GM21737 (cell line): Measurements from ENCODE around the gene MANSC4.
"Not testable (repeated sequence)": the region's sequence is repeated elsewhere in the genome, so short reads cannot be mapped to it uniquely, and the experiment has no call there.

Experiments used
- ATAC-seq: cut with Tn5 transposase; IDR thresholded peaks from one replicate; pipeline ENCODE4 v1.9.1; 2021; ENCODE audit warnings: mild to moderate bottlenecking, moderate library complexity; ENCODE audit not compliant: unreplicated experiment

The MANSC4 gene

DNA sequence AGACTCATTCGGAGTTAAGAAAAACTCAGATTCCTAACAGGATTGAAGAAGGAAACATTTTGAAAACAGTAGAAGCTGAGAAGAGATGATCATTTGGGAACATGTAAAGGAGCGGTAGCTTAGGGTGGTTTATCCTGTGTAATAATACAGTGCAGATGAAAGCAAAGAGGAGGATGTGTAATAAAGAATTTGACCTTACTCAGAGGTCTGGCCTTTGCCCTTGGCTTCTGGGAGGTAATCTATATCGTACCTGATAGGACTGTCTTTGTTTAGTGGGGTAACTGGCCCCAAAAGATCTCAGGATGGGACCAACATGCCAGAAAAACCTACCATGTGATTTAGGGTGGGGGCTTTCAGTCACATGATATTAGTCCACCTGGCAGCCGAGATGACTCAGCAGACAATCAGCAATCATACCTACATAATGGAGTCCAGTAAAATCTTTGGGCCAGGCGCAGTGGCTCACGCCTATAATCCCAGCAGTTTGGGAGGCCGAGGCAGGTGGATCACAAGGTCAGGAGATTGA is 23.3 kb downstream of the MANSC4 start:
- no peak for ATAC-seq

DNA sequence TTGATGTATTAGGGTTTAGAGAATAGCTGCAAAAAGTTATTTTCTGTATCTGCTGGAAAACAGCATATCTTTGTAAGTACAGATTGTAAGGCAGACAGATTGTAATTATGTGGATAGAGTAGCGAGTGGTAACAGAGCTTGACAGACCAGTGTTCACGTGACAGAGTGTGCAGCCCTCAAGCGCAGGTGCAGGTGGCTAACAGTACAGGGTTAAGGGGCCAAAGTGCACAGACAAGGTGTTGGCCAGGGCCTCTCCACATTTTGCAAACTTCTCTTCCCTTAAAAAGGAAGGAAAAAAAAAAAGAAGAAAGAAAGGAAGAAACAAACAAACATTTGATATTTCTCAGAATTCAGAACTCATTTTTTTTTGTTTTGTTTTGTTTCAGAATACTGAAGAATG is 25.2 kb downstream of the MANSC4 start:
- ATAC-seq, result no peak

DNA sequence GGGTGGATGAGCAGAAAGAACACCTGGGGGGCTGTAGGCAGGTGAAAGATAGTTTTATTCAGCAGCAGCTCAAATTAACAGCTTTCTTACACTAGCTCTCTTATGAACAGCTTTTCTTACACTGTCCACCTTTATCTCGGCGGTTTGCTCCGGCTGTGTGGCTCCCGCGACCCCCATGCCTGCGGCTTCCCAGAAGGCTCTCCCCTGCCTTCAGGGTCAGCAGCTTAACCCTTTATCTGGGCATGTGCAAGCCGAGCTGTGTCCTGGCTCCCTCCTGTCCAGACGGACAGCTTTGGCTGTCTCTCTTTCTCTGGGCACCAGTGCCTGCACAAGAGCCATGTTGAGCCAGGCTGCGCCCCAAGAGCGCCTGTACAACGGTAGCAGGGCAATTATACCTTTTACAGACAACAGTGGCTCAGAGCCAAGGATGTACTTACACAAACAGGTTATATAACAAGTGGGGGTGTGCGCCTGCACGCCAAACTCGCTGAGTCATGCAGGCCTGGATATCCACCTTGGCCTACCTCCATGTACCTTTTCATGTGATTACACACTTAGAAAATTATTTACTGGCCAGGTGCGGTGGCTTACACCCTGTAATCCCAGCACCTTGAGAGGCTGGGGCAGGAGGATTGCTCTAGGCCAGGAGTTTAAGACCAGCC is 28.5 kb downstream of the MANSC4 start:
- no peak for ATAC-seq

DNA sequence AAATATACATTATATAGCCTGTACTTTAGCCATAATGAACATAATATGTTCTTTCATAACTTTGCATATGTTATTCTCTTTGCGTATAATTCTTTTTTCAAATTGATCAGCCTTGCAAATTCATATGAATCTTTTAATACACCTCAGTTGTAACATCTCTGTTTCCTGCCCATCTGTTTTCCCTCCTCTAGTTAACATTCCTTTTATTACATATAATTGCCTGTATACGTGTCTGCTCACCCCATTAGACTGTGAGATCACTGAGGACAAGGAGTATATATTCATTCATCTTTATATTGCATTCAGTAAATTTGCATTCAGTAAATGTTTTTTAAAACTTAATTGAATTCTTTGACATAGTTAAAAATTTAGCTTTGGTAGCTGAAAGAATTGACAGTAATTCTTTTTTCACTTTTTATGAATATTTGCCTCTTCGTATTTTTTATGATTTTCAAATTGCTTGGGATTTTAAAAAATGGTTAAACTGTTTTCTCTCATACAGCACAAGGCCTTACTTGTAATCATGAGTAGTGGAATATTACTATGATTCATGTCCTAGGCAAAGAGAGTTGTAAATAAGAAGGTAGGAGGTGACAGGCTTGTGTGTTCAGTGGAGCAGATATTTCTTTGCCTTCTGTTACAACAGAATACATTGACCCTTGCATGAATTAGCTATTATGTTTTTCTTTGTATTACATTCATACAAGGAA is 32.8 kb downstream of the MANSC4 start:
- no peak for ATAC-seq

DNA sequence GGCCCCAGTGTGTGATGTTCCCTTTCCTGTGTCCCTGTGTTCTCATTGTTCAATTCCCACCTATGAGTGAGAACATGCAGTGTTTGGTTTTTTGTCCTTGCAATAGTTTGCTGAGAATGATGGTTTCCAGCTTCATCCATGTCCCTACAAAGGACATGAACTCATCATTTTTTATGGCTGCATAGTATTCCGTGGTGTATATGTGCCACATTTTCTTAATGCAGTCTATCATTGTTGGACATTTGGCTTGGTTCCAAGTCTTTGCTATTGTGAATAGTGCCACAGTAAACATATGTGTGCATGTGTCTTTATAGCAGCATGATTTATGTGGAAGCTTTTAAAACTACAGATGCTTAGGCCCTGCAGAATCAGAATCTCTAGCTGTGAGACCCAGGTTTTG is 34.3 kb downstream of the MANSC4 start:
- ATAC-seq, result not testable (repeated sequence)

DNA sequence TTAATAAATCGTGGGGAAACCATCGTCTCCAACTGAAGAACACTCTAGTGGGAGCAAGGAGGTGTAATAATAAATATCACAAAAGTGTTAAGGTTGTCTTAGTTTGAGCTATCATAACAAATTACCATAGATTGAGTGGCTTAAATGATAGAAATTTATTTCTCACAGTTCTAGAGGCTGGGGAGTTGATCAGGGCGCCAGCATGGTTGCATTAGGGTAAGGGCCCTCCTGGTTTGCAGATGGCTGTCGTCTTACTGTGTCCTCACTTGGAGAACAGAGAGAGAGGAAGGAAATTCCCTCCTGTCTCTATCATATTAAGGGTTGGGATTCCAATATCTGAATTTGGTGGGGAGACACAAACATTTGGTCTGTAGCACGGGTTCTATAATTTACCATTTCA is 36.4 kb downstream of the MANSC4 start:
- no peak for ATAC-seq

DNA sequence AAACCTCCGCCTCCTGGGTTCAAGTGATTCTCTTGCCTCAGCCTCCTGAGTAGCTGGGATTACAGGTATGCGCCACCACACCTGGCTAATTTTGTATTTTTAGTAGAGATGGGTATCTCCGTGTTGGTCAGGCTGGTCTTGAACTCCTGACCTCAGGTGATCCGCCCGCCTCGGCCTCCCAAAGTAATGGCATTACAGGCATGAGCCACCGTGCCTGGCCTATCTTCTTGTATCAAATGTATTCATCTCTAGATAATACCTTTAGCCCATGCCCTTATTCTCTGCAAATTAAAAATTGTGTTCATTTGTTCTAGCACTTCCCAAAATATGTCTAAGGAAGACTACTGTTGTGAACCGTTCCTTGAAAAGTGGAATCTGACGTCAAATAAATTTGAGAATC is 45.7 kb downstream of the MANSC4 start:
- ATAC-seq, result not testable (repeated sequence)

DNA sequence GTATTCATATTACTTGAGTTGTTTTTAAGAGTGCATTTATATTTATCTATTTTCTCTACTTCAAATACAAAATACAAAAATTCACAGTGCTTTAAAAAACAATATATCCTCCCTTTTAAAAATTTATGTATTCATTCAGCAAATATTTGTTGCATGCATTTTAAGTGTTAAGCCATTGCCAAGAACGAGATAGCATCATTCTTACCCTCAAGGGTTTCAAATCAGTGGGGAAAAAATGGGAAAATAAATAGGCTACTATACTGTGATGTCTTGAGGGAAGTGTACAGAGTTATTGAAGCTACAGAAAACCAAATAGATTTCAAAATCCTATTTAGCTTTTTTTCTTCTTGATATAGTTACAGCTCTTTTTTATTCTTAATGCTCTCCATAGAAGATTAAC is 46.2 kb downstream of the MANSC4 start:
- ATAC-seq, result no peak

DNA sequence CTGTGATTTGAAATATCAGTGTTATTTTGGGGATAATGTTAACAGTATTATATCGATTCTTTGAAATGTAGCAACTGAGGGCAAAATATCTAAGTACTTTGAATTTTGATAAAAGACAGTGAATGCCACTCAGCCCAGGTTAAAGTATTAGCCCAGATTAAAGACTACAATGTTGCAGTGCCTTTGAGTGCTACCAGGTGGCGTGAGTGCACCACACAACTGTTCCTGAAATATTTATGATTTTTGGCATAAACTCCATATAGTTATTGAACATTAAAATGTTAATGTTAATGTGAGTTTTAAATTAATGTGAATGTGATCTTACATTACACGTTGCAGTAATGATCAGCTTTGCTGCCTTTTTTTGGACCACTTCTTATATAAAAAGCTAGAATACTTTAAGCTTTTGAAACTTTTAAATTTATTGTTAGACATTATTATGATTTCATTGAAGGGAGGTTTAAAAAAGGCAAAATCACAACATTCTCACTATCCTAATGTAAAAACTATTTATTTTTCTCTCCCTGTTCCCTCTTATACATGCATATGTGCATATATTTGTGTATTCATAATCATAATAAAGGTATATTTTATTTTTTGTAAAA is 46.9 kb downstream of the MANSC4 start:
- no peak for ATAC-seq

DNA sequence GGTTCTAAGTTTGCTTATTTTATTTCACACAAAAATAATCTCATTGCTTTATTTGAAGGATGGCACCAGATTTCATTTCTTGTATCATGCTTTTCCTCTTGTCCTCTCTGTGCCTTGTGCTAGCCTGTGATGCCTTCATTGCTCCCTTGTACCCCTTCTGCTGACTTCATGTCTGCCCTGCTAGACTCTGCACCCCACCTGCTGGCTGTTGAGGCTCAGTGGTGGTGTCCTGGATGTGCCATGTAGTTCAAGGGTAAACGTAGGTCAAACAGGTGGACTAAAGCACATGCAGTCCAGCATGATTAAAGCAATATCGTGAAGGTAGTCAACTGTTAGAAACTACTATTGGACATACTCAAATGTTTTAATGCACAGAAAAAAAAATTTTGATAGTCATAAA is 47.8 kb downstream of the MANSC4 start:
- ATAC-seq, result no peak

DNA sequence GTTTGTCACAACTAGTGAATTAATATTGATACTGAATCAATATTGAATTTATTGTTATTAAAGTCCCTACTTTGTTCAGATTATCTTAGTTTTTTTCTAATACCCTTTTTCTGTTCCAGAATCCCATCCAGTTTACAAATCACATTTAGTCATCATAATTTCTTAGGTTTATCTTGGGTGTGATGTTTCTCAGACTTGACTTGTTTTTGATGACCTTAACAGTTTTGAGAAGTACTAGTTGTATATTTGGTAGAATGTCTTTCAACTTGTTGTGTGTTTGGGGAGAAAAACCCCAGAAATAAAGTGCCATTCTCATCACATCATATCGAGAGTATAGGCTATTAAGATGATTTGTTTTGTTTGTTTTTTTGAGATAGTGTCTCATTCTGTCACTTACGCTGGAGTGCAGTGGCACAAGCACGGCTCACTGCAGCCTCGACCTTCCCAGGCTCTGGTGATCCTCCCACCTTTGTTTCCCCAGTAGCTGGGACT is 49.9 kb downstream of the MANSC4 start:
- no peak for ATAC-seq

DNA sequence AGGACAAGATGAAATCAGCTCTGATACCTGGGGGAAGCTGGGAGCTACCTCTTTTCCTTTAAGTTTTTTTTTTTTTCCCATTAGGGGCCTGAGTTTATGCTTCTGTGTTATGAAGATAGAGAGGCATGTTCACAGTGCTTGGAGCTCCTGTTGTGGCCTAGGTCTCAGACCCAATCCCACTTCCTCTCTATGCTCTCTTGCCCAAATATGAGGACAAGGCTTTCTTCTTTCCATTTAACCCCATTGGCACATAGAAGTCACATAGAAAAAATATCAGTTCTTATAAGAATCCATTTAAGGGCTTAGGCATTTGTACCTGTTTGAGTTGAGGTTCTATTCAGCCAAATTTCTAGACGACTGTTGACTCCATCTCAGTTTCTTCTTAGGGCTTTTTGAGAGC is 56.8 kb downstream of the MANSC4 start:
- no peak for ATAC-seq
